Activated CD8-positive, alpha-beta T cell treated with anti-CD3 and anti-CD28 coated beads for 36 hours (primary cell): ENCODE results near the gene SPATA25. TPM values are rescaled to one million over a fixed set of nuclear protein-coding genes. Genes with fewer than 3 reads are reported as not detected.

Source experiments
- ATAC-seq: fragments of 200-7000 bp; cut with Tn5 transposase; one replicate; pipeline ENCODE4 v1.10.0; 2021; ENCODE audit warnings: mild to moderate bottlenecking, moderate library complexity
- CTCF ChIA-PET: fragments of 350-600 bp; sonication (Branson Sonifier 250); formaldehyde crosslinking; loops from one replicate; lab custom pipeline; 2021; ENCODE audit warnings: antibody characterized with exemption; lab: Charles Lee
- POLR2A ChIA-PET: fragments of 350-600 bp; sonication (Branson Sonifier 250); formaldehyde crosslinking; loops from one replicate; lab custom pipeline; 2021; ENCODE audit warnings: antibody characterized with exemption; lab: Charles Lee
- DNase-seq: peaks from one replicate; pipeline ENCODE4 v3.0.0-alpha.2; 2020
- H3K27ac Mint-ChIP-seq: one replicate; pipeline ENCODE4 v1.8.0; 2021; ENCODE audit warnings: mild to moderate bottlenecking, mixed read lengths
- H3K27me3 Mint-ChIP-seq: one replicate; pipeline ENCODE4 v1.8.0; 2021; ENCODE audit warnings: mixed read lengths
- H3K36me3 Mint-ChIP-seq: one replicate; pipeline ENCODE4 v1.8.0; 2021; ENCODE audit warnings: low read depth, mixed read lengths
- H3K4me1 Mint-ChIP-seq: one replicate; pipeline ENCODE4 v1.8.0; 2021; ENCODE audit warnings: low read depth, mixed read lengths
- H3K4me3 Mint-ChIP-seq: one replicate; pipeline ENCODE4 v1.8.0; 2021; ENCODE audit warnings: mild to moderate bottlenecking, moderate library complexity, mixed read lengths
- H3K9me3 Mint-ChIP-seq: one replicate; pipeline ENCODE4 v1.8.0; 2021; ENCODE audit warnings: mixed read lengths
- CTCF ChIP-seq: fragments of 200-600 bp; IDR thresholded peaks from one replicate; pipeline ENCODE4 v1.8.0; 2022; ENCODE audit warnings: antibody characterized with exemption, mild to moderate bottlenecking
- intact Hi-C: fragments of 100-400 bp; cut with micrococcal nuclease; formaldehyde crosslinking; loops from one replicate; pipeline ENCODE4 v1.10.0; 2022
- total RNA-seq, 2 experiments: library from RNA; stranded (reverse); gene quantifications; one replicate each; pipeline ENCODE4 v1.2.3, GENCODE V29; 2021

The SPATA25 gene
- total RNA-seq, 2 experiments from 2014 or later: 0.58 to 0.74 TPM

- TF ChIP-seq CTCF: no peak
- ChIA-PET POLR2A (interaction anchor here (0.6 to 1.3 kb wide), 4 partner anchors 16 to 28 kb away, joined by 3 to 5 read pairs (median 3); partner anchors contain the start of genes ACOT8 and ZSWIM3), CTCF (interaction anchor here (0.6 to 2.1 kb wide), 2 partner anchors 17 to 29 kb away, joined by 3 to 9 read pairs; no protein-coding TSS in a partner anchor)
- ATAC-seq: no peak
- intact Hi-C loops: no loop called here
- no peak overlapping the region for H3K27ac Mint-ChIP-seq
- peaks cover 8% of the 10 kb centered on the region for H3K36me3 Mint-ChIP-seq
- H3K4me1 Mint-ChIP-seq: no peaks in the 10 kb centered on the region
- no peak overlapping the region for H3K4me3 Mint-ChIP-seq
- H3K27me3 Mint-ChIP-seq: no peaks in the 10 kb centered on the region
- H3K9me3 Mint-ChIP-seq: no peaks in the 10 kb centered on the region
- DNase-seq: no peak
Observed at GRCh38 chr20:45841407-45842129, 45.9 kb downstream of the SPATA25 start.

GRCh38 chr20:45840700-45841198 lies 46.7 kb downstream of the SPATA25 start:
- ChIA-PET CTCF (interaction anchor here (2.1 kb wide), 1 partner anchor 16 kb away, joined by 9 read pairs; no protein-coding TSS in a partner anchor), POLR2A (interaction anchor here (1.3 kb wide), 1 partner anchor 17 kb away, joined by 5 read pairs; no protein-coding TSS in a partner anchor)
- no peaks in the 10 kb centered on the region for H3K27me3 Mint-ChIP-seq

GRCh38 chr20:45836841-45837240 lies 50.6 kb downstream of the SPATA25 start:
- H3K27me3 Mint-ChIP-seq: no peaks in the 10 kb centered on the region
- TF ChIP-seq CTCF: no peak
- H3K36me3 Mint-ChIP-seq: no peaks in the 10 kb centered on the region
- DNase-seq (no peak), ATAC-seq (no peak)
- H3K27ac Mint-ChIP-seq: no peak overlapping the region
- CTCF ChIA-PET: interaction anchor here (1.3 to 3.5 kb wide), 2 partner anchors 13 to 38 kb away, joined by 3 to 9 read pairs; no protein-coding TSS in a partner anchor
- H3K4me3 Mint-ChIP-seq: no peak overlapping the region
- peaks cover 10% of the 10 kb centered on the region for H3K4me1 Mint-ChIP-seq
- POLR2A ChIA-PET: interaction anchor here (1.2 kb wide), 1 partner anchor 13 kb away, joined by 3 read pairs; no protein-coding TSS in a partner anchor
- H3K9me3 Mint-ChIP-seq: no peaks in the 10 kb centered on the region
- intact Hi-C loops: no loop called here

More at GRCh38 chr20:45840700-45841198, 46.7 kb downstream of the SPATA25 start:
- no peak overlapping the region for H3K27ac Mint-ChIP-seq
- H3K4me3 Mint-ChIP-seq: no peak overlapping the region
- DNase-seq: no peak
- ATAC-seq: no peak
- intact Hi-C loops: no loop called here
- H3K9me3 Mint-ChIP-seq: no peaks in the 10 kb centered on the region
- H3K36me3 Mint-ChIP-seq: peaks cover 4% of the 10 kb centered on the region
- no peaks in the 10 kb centered on the region for H3K4me1 Mint-ChIP-seq
- no peak for TF ChIP-seq CTCF

Other genes with a start within 250 kb of the SPATA25 start
- gene WFDC11, start 217.4 kb downstream of the SPATA25 start, total RNA-seq: not detected
- not detected for gene WFDC13, start 185.6 kb downstream of the SPATA25 start, total RNA-seq
- not detected for gene WFDC10B, start 182.6 kb downstream of the SPATA25 start, total RNA-seq
- not detected for gene SPINT4, start 165.3 kb downstream of the SPATA25 start, total RNA-seq
- gene WFDC3, start 95.7 kb downstream of the SPATA25 start, total RNA-seq: under 1 TPM in 1 of 2 experiments, not detected in 1; 0.54 TPM
- gene DNTTIP1, start 95.7 kb downstream of the SPATA25 start, total RNA-seq: 10 to 100 TPM; 25.3 to 27.1 TPM
- 100 to 1,000 TPM; 149 to 151 TPM for gene UBE2C, start 75.0 kb downstream of the SPATA25 start, total RNA-seq
- not detected for gene TNNC2, start 60.3 kb downstream of the SPATA25 start, total RNA-seq
- 1 to 10 TPM; 1.4 to 1.7 TPM for gene SNX21, start 53.8 kb downstream of the SPATA25 start, total RNA-seq
- gene ACOT8, start 30.2 kb downstream of the SPATA25 start, total RNA-seq: 10 to 100 TPM; 18.5 to 21.2 TPM
- gene ZSWIM3, start 30.0 kb downstream of the SPATA25 start, total RNA-seq: 1 to 10 TPM; 3.5 to 3.6 TPM
- 1 to 10 TPM; 8.2 to 9.1 TPM for gene ZSWIM1, start 6.4 kb downstream of the SPATA25 start, total RNA-seq
- 1 to 10 TPM; 2.4 to 2.9 TPM for gene NEURL2, start 3.6 kb upstream of the SPATA25 start, total RNA-seq
- gene CTSA, start 3.7 kb upstream of the SPATA25 start, total RNA-seq: 10 to 100 TPM; 34.5 to 40.2 TPM
- gene PLTP, start 24.5 kb upstream of the SPATA25 start, total RNA-seq: 1 to 10 TPM; 7.4 to 8.6 TPM
- gene PCIF1, start 47.1 kb upstream of the SPATA25 start, total RNA-seq: 10 to 100 TPM; 27.8 to 29.5 TPM
- gene ZNF335, start 84.6 kb upstream of the SPATA25 start, total RNA-seq: 10 to 100 TPM; 27.0 to 28.8 TPM
- gene MMP9, start 121.3 kb upstream of the SPATA25 start, total RNA-seq: under 1 TPM in 1 of 2 experiments, not detected in 1; 0.11 TPM
- gene SLC12A5, start 141.6 kb upstream of the SPATA25 start, total RNA-seq: under 1 TPM in 1 of 2 experiments, not detected in 1; 0.43 TPM
- 10 to 100 TPM; 13.1 to 16.8 TPM for gene NCOA5, start 202.3 kb upstream of the SPATA25 start, total RNA-seq
- 1 to 10 TPM; 3.3 to 3.5 TPM for gene CD40, start 230.7 kb upstream of the SPATA25 start, total RNA-seq